ENCODE data around the gene PLAC8. TPM values are rescaled to one million over a fixed set of nuclear protein-coding genes. Genes with fewer than 3 reads are reported as not detected.

The PLAC8 gene
- total RNA-seq, 4 donors from 2014 or later: 0.78 to 3.5 (median 2.0) TPM

DNA sequence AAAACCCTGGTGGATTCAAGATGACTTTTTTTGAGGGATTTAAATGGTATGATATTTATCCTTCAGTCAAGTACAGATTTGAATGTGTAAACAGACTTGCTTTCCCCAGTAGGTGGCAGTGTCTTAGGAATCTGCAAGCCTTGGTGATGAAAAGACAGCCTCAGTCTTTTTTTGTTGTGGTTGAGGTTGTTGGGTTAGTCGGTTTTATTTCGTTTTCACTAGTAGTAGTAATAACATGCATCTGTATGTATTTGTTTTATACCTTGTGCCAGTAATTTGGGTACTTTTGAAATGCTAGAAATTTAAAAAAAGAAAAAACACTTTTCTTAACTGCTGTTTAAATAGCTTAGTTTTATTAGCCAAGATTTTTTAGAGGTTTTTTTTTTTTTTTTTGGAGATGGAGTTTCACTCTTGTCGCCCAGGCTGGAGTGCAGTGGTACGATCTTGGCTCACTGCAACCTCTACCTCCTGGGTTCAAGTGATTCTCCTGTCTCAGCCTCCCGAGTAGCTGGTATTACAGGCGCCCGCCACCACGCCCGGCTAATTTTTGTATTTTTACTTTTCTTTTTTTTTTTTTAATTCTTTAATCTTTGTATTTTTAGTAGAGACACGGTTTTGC lies 40.3 kb downstream of the PLAC8 start:
- Histone ChIP-seq H3K27me3 (no peaks in the 10 kb centered on the region), H3K36me3 (peaks cover 12 to 58% (median 35%) of the 10 kb centered on the region in 4 donors), H3K9me3 (no peaks in the 10 kb centered on the region), H3K27ac (replicated peaks in 1 of 4) (peak overlapping the region in 3 of 4 donors; percentile 56 to 69 (median 66)), H3K4me3 (no peak overlapping the region), H3K4me1 (peaks cover 0 to 26% (median 24%) of the 10 kb centered on the region in 4 donors)
- TF ChIP-seq POLR2A (IDR thresholded peaks at IDR 0.05; ENCODE audit: low read depth) (no peak), POLR2AphosphoS5 (IDR thresholded peaks at IDR 0.05) (no peak)
- TF ChIP-seq, protein P1, sequence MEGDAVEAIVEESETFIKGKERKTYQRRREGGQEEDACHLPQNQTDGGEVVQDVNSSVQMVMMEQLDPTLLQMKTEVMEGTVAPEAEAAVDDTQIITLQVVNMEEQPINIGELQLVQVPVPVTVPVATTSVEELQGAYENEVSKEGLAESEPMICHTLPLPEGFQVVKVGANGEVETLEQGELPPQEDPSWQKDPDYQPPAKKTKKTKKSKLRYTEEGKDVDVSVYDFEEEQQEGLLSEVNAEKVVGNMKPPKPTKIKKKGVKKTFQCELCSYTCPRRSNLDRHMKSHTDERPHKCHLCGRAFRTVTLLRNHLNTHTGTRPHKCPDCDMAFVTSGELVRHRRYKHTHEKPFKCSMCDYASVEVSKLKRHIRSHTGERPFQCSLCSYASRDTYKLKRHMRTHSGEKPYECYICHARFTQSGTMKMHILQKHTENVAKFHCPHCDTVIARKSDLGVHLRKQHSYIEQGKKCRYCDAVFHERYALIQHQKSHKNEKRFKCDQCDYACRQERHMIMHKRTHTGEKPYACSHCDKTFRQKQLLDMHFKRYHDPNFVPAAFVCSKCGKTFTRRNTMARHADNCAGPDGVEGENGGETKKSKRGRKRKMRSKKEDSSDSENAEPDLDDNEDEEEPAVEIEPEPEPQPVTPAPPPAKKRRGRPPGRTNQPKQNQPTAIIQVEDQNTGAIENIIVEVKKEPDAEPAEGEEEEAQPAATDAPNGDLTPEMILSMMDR (IDR thresholded peaks at IDR 0.05): peak; percentile 55 to 64 (median 59)
- DNase-seq (ENCODE audit: extremely low spot score): no peak
- WGBS: 80% methylated on average over 10 of the region's 10 CpGs
- intact Hi-C loops (cut with DNase I): no loop called here

DNA sequence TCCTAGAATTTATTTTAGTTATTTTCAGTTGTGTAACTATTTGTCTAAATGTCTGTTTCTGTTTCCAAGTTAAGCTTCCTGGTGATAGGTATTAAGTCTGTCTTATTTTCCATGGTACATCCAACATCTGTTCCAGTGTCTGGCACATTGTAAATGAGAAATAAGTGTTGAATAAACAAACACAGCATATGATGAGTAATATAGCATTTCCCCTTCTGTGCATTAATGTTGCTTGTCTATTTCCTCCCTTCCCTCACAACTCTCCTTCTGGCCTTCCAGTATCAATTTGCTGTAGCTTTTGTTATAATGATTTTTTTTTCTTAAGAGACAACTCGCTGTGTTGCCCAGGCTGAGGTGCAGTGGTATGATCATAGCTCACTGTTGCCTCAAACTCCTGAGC lies 43.4 kb downstream of the PLAC8 start:
- intact Hi-C loops (cut with DNase I): no loop called here
- TF ChIP-seq, protein P1 (IDR thresholded peaks at IDR 0.05): no peak
- TF ChIP-seq EP300 (IDR thresholded peaks at IDR 0.05) (no peak), POLR2A (IDR thresholded peaks at IDR 0.05; ENCODE audit: low read depth) (no peak), POLR2AphosphoS5 (IDR thresholded peaks at IDR 0.05) (no peak)
- Histone ChIP-seq H3K9me3 (no peaks in the 10 kb centered on the region), H3K27ac (replicated peaks in 1 of 4) (no peak overlapping the region), H3K36me3 (peaks cover 19 to 80% (median 59%) of the 10 kb centered on the region in 4 donors), H3K27me3 (no peaks in the 10 kb centered on the region), H3K4me1 (peaks cover 0 to 21% (median 18%) of the 10 kb centered on the region in 4 donors), H3K4me3 (no peak overlapping the region)
- 93% methylated on average over 1 of the region's 1 CpG for WGBS
- no peak for DNase-seq (ENCODE audit: extremely low spot score)

DNA sequence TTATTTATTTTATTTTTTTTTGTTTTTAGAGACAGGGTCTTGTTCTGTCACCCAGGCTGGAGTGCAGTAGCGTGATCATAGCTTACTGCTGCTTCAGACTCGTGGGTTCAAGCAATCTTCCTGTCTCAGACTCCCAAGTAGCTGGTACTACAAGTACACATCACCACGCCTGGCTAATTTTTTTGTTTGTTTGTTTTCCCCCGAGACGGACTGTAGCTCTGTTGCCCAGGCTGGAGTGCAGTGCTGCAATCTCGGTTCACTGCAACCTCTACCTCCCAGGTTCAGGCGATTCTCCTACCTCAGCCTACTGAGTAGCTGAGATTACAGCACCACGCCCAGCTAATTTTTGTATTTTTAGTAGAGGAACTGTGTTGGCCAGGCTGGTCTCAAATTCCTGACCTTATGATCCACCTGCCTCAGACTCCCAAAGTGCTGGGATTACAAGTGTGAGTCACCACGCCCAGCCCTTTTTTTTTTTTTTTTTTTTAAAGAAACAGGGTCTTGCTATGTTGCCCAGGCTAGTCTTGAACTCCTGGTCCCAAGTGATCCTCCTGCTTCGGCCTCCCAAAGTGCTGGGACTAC lies 47.4 kb downstream of the PLAC8 start:
- 87% methylated on average over 10 of the region's 10 CpGs for WGBS
- Histone ChIP-seq H3K4me3 (no peak overlapping the region), H3K4me1 (no peaks in the 10 kb centered on the region), H3K9me3 (no peaks in the 10 kb centered on the region), H3K27me3 (no peaks in the 10 kb centered on the region), H3K36me3 (peaks cover 34 to 100% (median 83%) of the 10 kb centered on the region in 4 donors), H3K27ac (replicated peaks in 1 of 4) (no peak overlapping the region)
- DNase-seq (ENCODE audit: extremely low spot score): no peak
- TF ChIP-seq POLR2AphosphoS5 (IDR thresholded peaks at IDR 0.05) (no peak), EP300 (IDR thresholded peaks at IDR 0.05) (no peak), POLR2A (IDR thresholded peaks at IDR 0.05; ENCODE audit: low read depth) (no peak)
- TF ChIP-seq, protein P1 (IDR thresholded peaks at IDR 0.05): no peak
- intact Hi-C loops (cut with DNase I): no loop called here

DNA sequence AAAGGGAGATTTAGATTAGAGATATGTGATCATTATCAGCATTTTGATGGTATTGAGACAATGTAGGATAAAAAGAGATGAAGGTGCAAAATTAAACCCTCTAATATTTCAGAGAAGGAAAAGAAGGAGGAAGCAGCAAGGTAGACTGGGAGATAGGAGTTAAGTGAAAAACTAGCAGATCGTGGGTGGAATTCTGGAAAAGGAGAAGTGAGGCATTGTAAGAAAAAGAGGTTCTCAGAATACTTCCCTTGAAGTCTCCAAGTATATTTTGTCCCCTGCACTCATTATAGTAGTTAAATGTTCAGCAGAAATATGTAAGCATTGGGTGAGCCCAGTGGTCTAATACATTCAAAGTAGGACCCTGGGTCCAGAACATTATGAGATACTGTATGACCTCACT lies 49.3 kb downstream of the PLAC8 start:
- TF ChIP-seq POLR2A (IDR thresholded peaks at IDR 0.05; ENCODE audit: low read depth): no peak
- no peak for TF ChIP-seq EP300 (IDR thresholded peaks at IDR 0.05)
- no peak for TF ChIP-seq POLR2AphosphoS5 (IDR thresholded peaks at IDR 0.05)
- TF ChIP-seq, protein P1 (IDR thresholded peaks at IDR 0.05): no peak
- no peak for DNase-seq (ENCODE audit: extremely low spot score)

More for the DNA sequence above, 49.3 kb downstream of the PLAC8 start:
- no peaks in the 10 kb centered on the region for H3K27me3 ChIP-seq
- H3K4me1 ChIP-seq: no peaks in the 10 kb centered on the region
- H3K4me3 ChIP-seq: no peak overlapping the region
- peaks cover 35 to 97% (median 80%) of the 10 kb centered on the region in 4 donors for H3K36me3 ChIP-seq
- WGBS: 84% methylated on average over 1 of the region's 1 CpG
- H3K27ac ChIP-seq (replicated peaks in 1 of 4): no peak overlapping the region
- intact Hi-C loops (cut with DNase I): no loop called here
- no peaks in the 10 kb centered on the region for H3K9me3 ChIP-seq

Data from esophagus muscularis mucosa (tissue), 4 donors.